ENCODE measurements around the gene ATG4B.

- TF ChIP-seq LEF1 (IDR thresholded peaks at IDR 0.05; ENCODE audit: borderline replicate concordance): no peak
- no peak for TF ChIP-seq FOXA1 (IDR thresholded peaks at IDR 0.05)
- TF ChIP-seq TARDBP (IDR thresholded peaks at IDR 0.05): no peak
- no peak for TF ChIP-seq CTBP1 (IDR thresholded peaks at IDR 0.05; ENCODE audit: borderline replicate concordance)
- TF ChIP-seq HDGF (IDR thresholded peaks at IDR 0.05; ENCODE audit: borderline replicate concordance): no peak
Observed at GRCh38 chr2:241689306-241689705, 51.8 kb downstream of the ATG4B start.

Measured in HEK293T (cell line).